Prostate gland (tissue), 2 donors: ENCODE data around the gene CTBP2.

Source experiments
- CTCF ChIP-seq, 4 experiments: fragments of 200-600 bp in 2 of 4; fragments of 450-650 bp in 2 of 4; sonication (generic) in 2 of 4; IDR thresholded peaks; 1 replicate in 3 of 4; 2 replicates in 1 of 4; pipeline ENCODE4 v1.5.1; 2016 to 2019; ENCODE audit warnings: antibody characterized with exemption in 4 of 4, mild to moderate bottlenecking in 2 of 4, moderate library complexity in 2 of 4
- POLR2A ChIP-seq: fragments of 450-650 bp; IDR thresholded peaks from one replicate; pipeline ENCODE4 v1.6.1; 2016; ENCODE audit warnings: antibody characterized with exemption, mild to moderate bottlenecking

GRCh38 chr10:125190414-125190813 lies 30.1 kb upstream of the CTBP2 start:
- TF ChIP-seq CTCF (IDR thresholded peaks at IDR 0.05) (no peak), POLR2A (no peak)
